Testis (tissue), 3 donors: Measurements from ENCODE around the gene PFKP. TPM values are rescaled to one million over a fixed set of nuclear protein-coding genes. Genes with fewer than 3 reads are reported as not detected.
A peak's percentile ranks its signal among the peaks of the same experiment; 100 is the strongest.

Experiments used
- DNase-seq: peaks from one replicate; pipeline ENCODE4 v3.0.0-alpha.2; 2019
- H3K27ac ChIP-seq, 2 donors: fragments of 200-600 bp; sonication (generic); one replicate each; pipeline ENCODE4 v1.5.1; 2019
- H3K27me3 ChIP-seq: fragments of 200-600 bp; sonication (generic); one replicate; pipeline ENCODE4 v1.5.1; 2019
- H3K36me3 ChIP-seq: fragments of 200-600 bp; sonication (generic); one replicate; pipeline ENCODE4 v1.5.1; 2017; ENCODE audit warnings: low read depth; ENCODE audit errors: missing control alignments
- H3K4me1 ChIP-seq: fragments of 200-600 bp; sonication (generic); one replicate; pipeline ENCODE4 v1.5.1; 2019
- H3K4me3 ChIP-seq, 2 donors: fragments of 200-600 bp; sonication (generic); one replicate each; pipeline ENCODE4 v1.5.1; 2017 to 2019
- H3K9me3 ChIP-seq: fragments of 200-600 bp; sonication (generic); one replicate; pipeline ENCODE4 v1.5.1; 2017
- CTCF ChIP-seq, 3 experiments: fragments of 450-650 bp in 2 of 3; fragments of 200-600 bp in 1 of 3; sonication (generic) in 1 of 3; IDR thresholded peaks; one replicate each; pipeline ENCODE4 v1.5.1; 2016 to 2019; ENCODE audit warnings: antibody characterized with exemption in 3 of 3, mild to moderate bottlenecking in 2 of 3, moderate library complexity in 1 of 3
- POLR2A ChIP-seq: fragments of 450-650 bp; IDR thresholded peaks from one replicate; pipeline ENCODE4 v1.6.1; 2017; ENCODE audit warnings: antibody characterized with exemption, mild to moderate bottlenecking, moderate library complexity
- WGBS, 2 donors: methylation state at CpG; one replicate each; pipeline ENCODE4 v1.1.5; 2018; 5-methylcytosine and 5-hydroxymethylcytosine counted together
- intact Hi-C: fragments of 100-400 bp; cut with DNase I; formaldehyde crosslinking; loops from one replicate; pipeline ENCODE4 v1.15.1; 2023; ENCODE audit warnings: low total_unique reads
- polyA plus RNA-seq: library from polyadenylated mRNA; stranded (reverse); fragments of 350-450 nt; fragmentation: Illumina TruSeq; extraction: RNeasy Lipid Tissue Mini Kit (QIAGEN cat#74804); gene quantifications from one replicate; pipeline ENCODE4 v1.2.3, GENCODE V29; 2014; ENCODE audit warnings: low read depth, low replicate concordance; ENCODE audit not compliant: insufficient read depth
- total RNA-seq, 2 donors: library from RNA; depleted of rRNA; stranded (reverse); fragments of >200 nt; gene quantifications; one replicate each; pipeline ENCODE4 v1.2.3, GENCODE V29; 2016

PFKP gene
- total and polyA plus RNA-seq, 3 donors from 2014 or later = 134 to 447 (median 186) TPM

- Histone ChIP-seq H3K36me3 (no peaks in the 10 kb centered on the region), H3K27ac (no peak overlapping the region), H3K27me3 (no peaks in the 10 kb centered on the region), H3K9me3 (no peaks in the 10 kb centered on the region), H3K4me1 (no peaks in the 10 kb centered on the region), H3K4me3 (no peak overlapping the region)
- WGBS, 2 donors = 70 to 92% methylated on average over 1 of the region's 1 CpG
- intact Hi-C loops = no loop called here
- no peak for DNase-seq
- TF ChIP-seq CTCF (IDR thresholded peaks at IDR 0.05) (no peak), POLR2A (no peak)
Measured at GRCh38 chr10:3040069-3040468, 27.3 kb upstream of the PFKP start.

DNA sequence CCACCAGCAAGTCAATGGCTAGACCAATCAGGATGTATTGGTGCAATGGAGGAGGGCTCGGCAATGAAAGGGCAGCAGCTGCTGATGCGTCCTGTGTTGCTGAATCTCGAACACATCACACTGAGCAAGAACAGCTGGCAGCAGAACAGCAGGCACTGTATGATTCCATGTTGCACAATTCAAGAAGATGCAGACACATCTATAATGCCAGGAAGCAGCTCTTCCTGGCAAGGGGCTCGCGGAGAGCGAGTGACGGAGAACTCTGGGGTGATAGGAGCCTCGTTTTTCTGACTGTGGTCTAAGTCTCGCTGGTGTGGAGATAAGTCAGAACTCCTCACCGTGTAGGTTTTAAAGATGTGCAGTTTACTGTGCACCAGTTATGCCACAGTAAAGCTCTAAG is 24.8 kb upstream of the PFKP start:
- DNase-seq = no peak
- no peaks in the 10 kb centered on the region for H3K9me3 ChIP-seq
- WGBS, 2 donors = 85 to 92% methylated on average over 10 of the region's 10 CpGs
- H3K36me3 ChIP-seq = no peaks in the 10 kb centered on the region
- H3K27ac ChIP-seq = no peak overlapping the region
- H3K27me3 ChIP-seq = no peaks in the 10 kb centered on the region
- TF ChIP-seq POLR2A (no peak), CTCF (IDR thresholded peaks at IDR 0.05) (no peak)
- intact Hi-C loops = no loop called here
- no peak overlapping the region for H3K4me3 ChIP-seq
- peaks cover 8% of the 10 kb centered on the region for H3K4me1 ChIP-seq

DNA sequence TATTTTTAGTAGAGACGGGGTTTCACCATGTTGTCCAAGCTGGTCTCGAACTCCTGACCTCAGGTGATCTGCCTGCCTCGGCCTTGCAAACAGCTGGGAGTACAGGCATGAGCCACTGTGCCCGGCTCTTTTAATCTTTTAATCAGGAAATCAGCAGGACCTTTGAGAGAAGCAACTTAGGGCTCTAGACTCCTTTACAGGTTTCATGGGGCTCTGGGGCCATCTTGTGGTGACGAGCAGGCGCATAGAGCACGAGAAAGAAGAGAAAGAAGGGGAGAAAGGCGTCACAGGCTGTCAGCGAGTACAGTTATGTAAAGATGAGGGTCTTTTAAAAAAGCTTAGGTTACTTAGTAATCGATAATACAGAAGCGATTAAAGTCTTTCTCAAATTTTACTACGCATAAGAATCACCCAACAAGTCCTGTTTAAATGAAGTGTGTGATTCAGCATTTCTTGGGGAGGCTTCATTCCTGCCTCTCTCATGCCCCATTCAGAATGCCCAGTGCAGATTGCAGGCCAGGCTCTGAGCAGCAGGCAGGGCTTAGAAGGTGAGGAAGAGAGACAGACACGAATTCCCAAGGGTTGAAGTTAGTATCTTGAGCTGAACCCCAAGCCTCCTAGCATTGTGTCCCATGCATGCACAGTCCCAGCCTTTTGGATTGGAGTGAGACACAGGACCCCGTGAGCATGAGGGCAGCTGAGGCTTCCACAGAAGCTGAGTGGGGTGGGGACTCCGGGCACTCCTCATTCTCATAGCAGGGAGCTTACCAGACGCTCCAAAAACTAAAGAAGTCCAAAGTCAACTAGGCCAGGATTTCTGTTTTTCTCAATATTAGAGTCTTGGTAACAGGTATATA is 23.6 kb upstream of the PFKP start:
- Histone ChIP-seq H3K9me3 (no peaks in the 10 kb centered on the region), H3K27ac (no peak overlapping the region), H3K4me1 (peaks cover 8% of the 10 kb centered on the region), H3K4me3 (no peak overlapping the region), H3K36me3 (no peaks in the 10 kb centered on the region), H3K27me3 (no peaks in the 10 kb centered on the region)
- WGBS, 2 donors = 38 to 51% methylated on average over 16 of the region's 16 CpGs
- intact Hi-C loops = no loop called here
- DNase-seq = peak; percentile 55
- TF ChIP-seq POLR2A (no peak), CTCF (IDR thresholded peaks at IDR 0.05) (peak in 1 of 3 experiments; percentile 16)

GRCh38 chr10:3045471-3046209 is 21.7 kb upstream of the PFKP start:
- intact Hi-C loops = no loop called here
- H3K4me1 ChIP-seq = peaks cover 8% of the 10 kb centered on the region

More at GRCh38 chr10:3045471-3046209, 21.7 kb upstream of the PFKP start:
- peak overlapping the region in 1 of 2 donors; percentile 25 for H3K27ac ChIP-seq
- H3K9me3 ChIP-seq = no peaks in the 10 kb centered on the region
- TF ChIP-seq CTCF (IDR thresholded peaks at IDR 0.05) (no peak), POLR2A (no peak)
- 40 to 45% methylated on average over 10 of the region's 11 CpGs for WGBS, 2 donors
- H3K27me3 ChIP-seq = no peaks in the 10 kb centered on the region
- no peaks in the 10 kb centered on the region for H3K36me3 ChIP-seq
- no peak overlapping the region for H3K4me3 ChIP-seq
- DNase-seq = peak; percentile 50
